ENCODE data around the gene SLC5A10. TPM values are rescaled to one million over a fixed set of nuclear protein-coding genes. Genes with fewer than 3 reads are reported as not detected.

The SLC5A10 gene
- polyA plus RNA-seq, 1 donor (not counting 4 experiments of a cell fraction or from before 2014, with no cell fraction given) = not detected

GRCh38 chr17:19001907-19002590 lies 50.1 kb downstream of the SLC5A10 start:
- DNase-seq (ENCODE audit: low read depth, low spot score) (no peak), FAIRE-seq (peak; percentile 43)
- dilution Hi-C loops (cut with MboI; ENCODE audit: extremely low pct_ligation_motif_present, low sequenced_read_pairs) = no loop called here
- TF ChIP-seq EZH2 (IDR thresholded peaks at IDR 0.05; ENCODE audit: low read length) (no peak), CTCF (optimal IDR thresholded peaks at IDR 0.05 in 1 of 3, IDR thresholded peaks at IDR 0.05 in 1 of 3, conservative IDR thresholded peaks at IDR 0.05 in 1 of 3; ENCODE audit: extremely low read depth in 1 of 3, insufficient read depth in 2 of 3, low read length in 3 of 3) (no peak)
- Histone ChIP-seq H3K9me3 (ENCODE audit: control insufficient read depth, low read depth, low read length) (no peaks in the 10 kb centered on the region), H3K9ac (ENCODE audit: control insufficient read depth, extremely low read depth, insufficient read depth, low read length) (peak overlapping the region; percentile 87), H2AFZ (ENCODE audit: control insufficient read depth, low read length) (no peak overlapping the region), H3K36me3 (ENCODE audit: control insufficient read depth in 2 of 2, extremely low read depth in 1 of 2, insufficient read depth in 2 of 2, low read length in 2 of 2) (peaks cover 10 to 42% of the 10 kb centered on the region in 2 experiments), H3K9me1 (ENCODE audit: control insufficient read depth, extremely low read depth, insufficient read depth, low read length) (peaks cover 4% of the 10 kb centered on the region), H3K79me2 (ENCODE audit: control insufficient read depth, insufficient read depth, low read length) (peaks cover 60% of the 10 kb centered on the region), H3K27me3 (ENCODE audit: control insufficient read depth, extremely low read depth, insufficient read depth, low read length) (no peaks in the 10 kb centered on the region), H3K4me2 (ENCODE audit: control insufficient read depth, extremely low read depth, insufficient read depth, low read depth, low read length) (peak overlapping the region; percentile 96), H3K4me1 (ENCODE audit: control insufficient read depth, extremely low read depth, insufficient read depth, low read length) (peaks cover 58% of the 10 kb centered on the region), H3K27ac (ENCODE audit: control insufficient read depth, insufficient read depth, low read length) (peak overlapping the region; percentile 96), H3K4me3 (ENCODE audit: control insufficient read depth in 2 of 3, extremely low read depth in 1 of 3, insufficient read depth in 2 of 3, low read depth in 1 of 3, low read length in 3 of 3) (peak overlapping the region; percentile 71 to 84 (median 78)), H4K20me1 (ENCODE audit: control insufficient read depth, extremely low read depth, insufficient read depth, low read length) (peaks cover 12% of the 10 kb centered on the region)

GRCh38 chr17:19002805-19003542 lies 51.0 kb downstream of the SLC5A10 start:
- H3K4me1 ChIP-seq (ENCODE audit: control insufficient read depth, extremely low read depth, insufficient read depth, low read length) = peaks cover 53% of the 10 kb centered on the region
- no peaks in the 10 kb centered on the region for H3K27me3 ChIP-seq (ENCODE audit: control insufficient read depth, extremely low read depth, insufficient read depth, low read length)
- peaks cover 7 to 34% of the 10 kb centered on the region in 2 experiments for H3K36me3 ChIP-seq (ENCODE audit: control insufficient read depth in 2 of 2, extremely low read depth in 1 of 2, insufficient read depth in 2 of 2, low read length in 2 of 2)
- no peaks in the 10 kb centered on the region for H3K9me3 ChIP-seq (ENCODE audit: control insufficient read depth, low read depth, low read length)
- peak overlapping the region; percentile 96 for H3K4me2 ChIP-seq (ENCODE audit: control insufficient read depth, extremely low read depth, insufficient read depth, low read depth, low read length)
- peak overlapping the region; percentile 87 for H3K9ac ChIP-seq (ENCODE audit: control insufficient read depth, extremely low read depth, insufficient read depth, low read length)
- TF ChIP-seq CTCF (optimal IDR thresholded peaks at IDR 0.05 in 1 of 3, IDR thresholded peaks at IDR 0.05 in 1 of 3, conservative IDR thresholded peaks at IDR 0.05 in 1 of 3; ENCODE audit: extremely low read depth in 1 of 3, insufficient read depth in 2 of 3, low read length in 3 of 3) (no peak), EZH2 (IDR thresholded peaks at IDR 0.05; ENCODE audit: low read length) (no peak)
- H3K9me1 ChIP-seq (ENCODE audit: control insufficient read depth, extremely low read depth, insufficient read depth, low read length) = peaks cover 4% of the 10 kb centered on the region
- peak overlapping the region; percentile 71 to 84 (median 78) for H3K4me3 ChIP-seq (ENCODE audit: control insufficient read depth in 2 of 3, extremely low read depth in 1 of 3, insufficient read depth in 2 of 3, low read depth in 1 of 3, low read length in 3 of 3)
- peaks cover 50% of the 10 kb centered on the region for H3K79me2 ChIP-seq (ENCODE audit: control insufficient read depth, insufficient read depth, low read length)
- dilution Hi-C loops (cut with MboI; ENCODE audit: extremely low pct_ligation_motif_present, low sequenced_read_pairs) = no loop called here
- DNase-seq (ENCODE audit: low read depth, low spot score) (no peak), FAIRE-seq (peak; percentile 94)
- H4K20me1 ChIP-seq (ENCODE audit: control insufficient read depth, extremely low read depth, insufficient read depth, low read length) = peaks cover 7% of the 10 kb centered on the region
- no peak overlapping the region for H2AFZ ChIP-seq (ENCODE audit: control insufficient read depth, low read length)
- H3K27ac ChIP-seq (ENCODE audit: control insufficient read depth, insufficient read depth, low read length) = peak overlapping the region; percentile 96

All from keratinocyte (primary cell).